HG03066 (cell line): ENCODE data around the gene RASSF8.
"Not testable (repeated sequence)": the region's sequence is repeated elsewhere in the genome, so short reads cannot be mapped to it uniquely, and the experiment has no call there.

Experiments used
- ATAC-seq: cut with Tn5 transposase; IDR thresholded peaks from one replicate; pipeline ENCODE4 v1.9.1; 2021; ENCODE audit warnings: low read depth; ENCODE audit not compliant: unreplicated experiment

RASSF8 gene

DNA sequence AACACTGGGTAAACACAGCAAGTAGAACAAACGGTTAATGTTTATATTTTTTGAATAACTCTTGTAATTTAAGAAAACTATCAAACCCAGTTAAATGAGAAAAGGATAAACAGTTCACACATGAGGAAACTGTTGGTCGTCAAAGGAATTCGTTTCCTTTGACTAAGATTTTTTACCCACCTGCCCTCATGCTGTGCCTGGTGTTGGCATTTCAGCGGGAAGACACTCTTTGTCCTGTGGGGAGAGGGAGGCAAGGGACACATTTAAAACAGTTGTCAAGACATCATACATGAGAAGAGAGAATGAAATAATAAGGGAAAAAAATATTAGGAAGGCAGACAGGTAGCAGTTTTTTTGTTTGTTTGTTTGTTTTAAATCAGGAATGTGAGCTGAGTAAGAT lies 95.9 kb downstream of the RASSF8 start:
- no peak for ATAC-seq

- ATAC-seq, result no peak
These were observed 96.6 kb downstream of the RASSF8 start for GRCh38 chr12:26055087-26055486.

DNA sequence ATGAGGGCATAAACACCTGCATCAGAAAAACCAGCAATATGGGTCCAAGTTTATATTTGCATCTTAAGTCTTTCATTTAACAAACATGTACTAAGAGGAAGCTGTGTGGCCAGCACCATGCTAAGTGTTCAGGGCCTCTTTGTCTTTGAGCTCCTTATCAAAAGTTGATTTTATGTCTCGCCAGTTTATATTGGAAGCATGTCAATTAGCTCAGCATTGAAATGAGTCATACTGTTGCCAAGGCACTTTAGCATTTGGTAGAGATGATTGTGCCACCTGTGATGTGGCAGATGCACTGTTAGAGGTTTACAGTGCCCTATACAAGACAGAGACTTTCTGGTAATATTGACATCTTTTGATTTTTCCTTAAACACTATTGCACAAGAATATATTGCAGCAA lies 97.9 kb downstream of the RASSF8 start:
- ATAC-seq, result no peak

- ATAC-seq, result not testable (repeated sequence)
These were observed 98.8 kb downstream of the RASSF8 start for GRCh38 chr12:26057271-26057670.

DNA sequence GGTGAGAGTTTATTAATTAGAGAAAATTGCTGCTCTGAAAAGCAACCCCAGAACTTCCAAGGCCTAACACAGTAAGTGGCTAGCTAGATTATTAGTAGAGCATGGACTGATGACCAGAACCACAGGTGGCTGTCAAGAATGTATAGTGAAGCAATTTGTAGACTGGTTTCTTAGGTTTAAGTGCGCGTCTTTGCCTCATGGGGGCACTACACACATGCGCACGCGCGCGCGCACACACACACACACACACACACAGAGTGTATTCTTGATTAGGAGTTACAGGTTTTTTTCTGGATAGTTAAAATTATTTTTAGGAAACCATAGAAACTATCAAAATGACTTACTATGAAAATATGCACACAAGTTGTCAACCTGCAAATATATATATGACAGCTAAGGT lies 99.8 kb downstream of the RASSF8 start:
- no peak for ATAC-seq

DNA sequence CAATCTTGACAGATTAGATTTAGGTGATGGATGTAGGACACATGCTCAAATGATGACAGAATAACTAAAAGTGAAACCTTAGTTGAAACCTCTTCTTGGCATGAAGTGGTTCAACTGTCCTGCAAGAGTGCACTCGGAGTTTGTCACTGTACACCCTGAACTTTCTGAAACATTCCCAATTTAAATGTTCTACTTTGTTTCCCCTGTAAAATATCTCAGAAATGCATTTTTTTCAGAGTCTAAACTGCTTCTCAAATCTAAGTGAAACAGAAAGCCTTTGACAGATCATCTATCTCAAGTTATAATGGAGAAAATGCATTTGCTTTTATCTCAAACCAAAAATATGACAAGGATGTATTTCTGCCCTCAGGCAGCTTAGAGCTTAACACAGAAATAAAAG lies 100.3 kb downstream of the RASSF8 start:
- ATAC-seq, result no peak

- ATAC-seq, result no peak
These were observed 103.5 kb downstream of the RASSF8 start for GRCh38 chr12:26062006-26062405.

GRCh38 chr12:26062566-26062965 lies 104.1 kb downstream of the RASSF8 start:
- no peak for ATAC-seq

GRCh38 chr12:26065451-26065850 lies 107.0 kb downstream of the RASSF8 start:
- ATAC-seq, result no peak

- no peak for ATAC-seq
These were observed 110.0 kb downstream of the RASSF8 start for GRCh38 chr12:26068503-26068902.

- ATAC-seq, result no peak
These were observed 111.3 kb downstream of the RASSF8 start for GRCh38 chr12:26069796-26070195.

- ATAC-seq, result no peak
These were observed 119.6 kb downstream of the RASSF8 start for GRCh38 chr12:26077915-26078702.

GRCh38 chr12:26080911-26081310 lies 122.4 kb downstream of the RASSF8 start:
- no peak for ATAC-seq

GRCh38 chr12:26086936-26087335 lies 128.5 kb downstream of the RASSF8 start:
- no peak for ATAC-seq

DNA sequence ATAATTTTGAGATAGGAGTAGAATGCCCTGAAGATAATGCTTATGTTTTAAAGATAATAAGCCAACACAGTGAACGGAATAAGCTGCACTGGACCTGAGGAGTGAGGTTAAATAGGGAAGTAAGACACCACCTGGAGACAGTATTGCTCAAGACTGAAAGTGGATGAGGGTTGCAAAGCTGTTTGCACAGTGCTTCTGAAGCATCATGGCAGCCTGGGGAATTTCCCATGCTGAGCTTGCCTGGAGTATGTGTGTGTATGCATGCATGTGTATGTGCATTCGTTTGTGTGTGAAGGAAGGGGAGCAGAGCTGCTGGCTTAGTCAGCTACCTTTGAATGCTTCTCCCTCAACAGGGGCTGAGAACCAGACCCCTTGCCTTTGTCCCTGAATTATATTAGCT lies 130.5 kb downstream of the RASSF8 start:
- peak; percentile 92 for ATAC-seq

DNA sequence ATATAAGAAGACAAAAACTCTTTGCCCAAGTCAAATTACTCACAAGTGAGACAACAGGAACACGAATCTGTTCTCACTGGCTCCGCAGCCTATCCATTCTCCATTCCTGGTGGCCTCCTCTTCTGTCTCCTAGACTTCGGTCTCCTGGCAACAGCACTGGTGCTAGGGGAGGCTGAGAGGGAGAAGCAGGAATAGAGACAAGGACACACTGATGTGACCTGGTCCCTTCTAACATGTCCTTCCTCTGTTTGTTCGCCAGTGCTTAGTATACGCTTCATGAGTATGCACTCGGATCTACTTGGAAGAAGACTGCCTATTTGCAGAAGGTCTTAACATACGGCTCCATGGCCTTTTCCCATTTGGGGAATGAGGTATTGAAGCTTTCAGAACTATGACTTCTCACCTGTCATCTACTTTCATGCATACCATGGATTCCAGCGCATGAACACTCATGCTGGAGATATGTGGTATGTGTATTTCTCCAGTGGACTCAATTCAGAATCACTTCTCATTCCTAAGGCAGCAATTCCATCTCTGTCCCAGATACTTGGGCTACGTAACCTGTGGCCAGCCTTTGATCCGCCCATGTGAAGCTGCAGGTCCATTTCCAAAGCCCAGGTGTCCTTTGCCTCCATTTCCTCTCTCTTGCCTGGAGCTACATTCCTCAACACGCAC lies 132.5 kb downstream of the RASSF8 start:
- ATAC-seq, result no peak

GRCh38 chr12:26091822-26092221 lies 133.3 kb downstream of the RASSF8 start:
- ATAC-seq, result no peak

GRCh38 chr12:26092346-26093105 lies 134.0 kb downstream of the RASSF8 start:
- no peak for ATAC-seq

DNA sequence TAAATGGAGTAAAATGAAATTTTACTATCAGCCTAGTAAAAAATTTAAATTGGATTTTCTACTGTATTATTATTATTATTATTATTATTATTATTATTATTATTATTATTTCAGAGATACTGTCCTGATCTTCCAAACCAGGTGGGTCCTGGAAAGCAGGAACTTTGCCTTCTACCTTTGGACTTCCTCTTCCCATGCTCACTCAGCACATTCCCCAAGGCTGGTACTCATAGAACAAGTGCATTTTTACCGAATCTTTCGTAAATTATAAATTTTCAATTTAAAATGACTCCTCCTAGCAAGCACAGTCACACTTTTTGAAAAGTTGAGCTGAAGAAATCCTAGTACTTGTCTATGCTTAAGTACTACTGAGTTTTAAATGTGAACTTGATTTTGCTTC lies 136.7 kb downstream of the RASSF8 start:
- no peak for ATAC-seq

- ATAC-seq, result no peak
These were observed 137.6 kb downstream of the RASSF8 start for GRCh38 chr12:26096036-26096435.
